GM12878 (cell line): ENCODE measurements around the gene UGT1A8. TPM values are rescaled to one million over a fixed set of nuclear protein-coding genes. Genes with fewer than 3 reads are reported as not detected.
A peak's percentile ranks its signal among the peaks of the same experiment; 100 is the strongest.

Experiments
- ATAC-seq: fragments of 200-7000 bp; cut with Tn5 transposase; 3 replicates; pipeline ENCODE4 v1.9.1; 2020; ENCODE audit warnings: mild to moderate bottlenecking, moderate library complexity
- BruUV-seq: library from RNA; stranded (reverse); fragments of 400-500 nt; replicated peaks from 2 replicates; lab custom pipeline; 2021; lab: Mats Ljungman, UMichigan
- CTCF ChIA-PET: fragments of 300-600 bp; sonication (Branson Sonifier 250); formaldehyde crosslinking; extraction: SDS; loops from one replicate; lab custom pipeline; 2021; ENCODE audit warnings: inconsistent platforms; lab: Yijun Ruan, JAX
- POLR2A ChIA-PET: fragments of 350-600 bp; formaldehyde crosslinking; extraction: SDS; loops from one replicate; lab custom pipeline; 2021; ENCODE audit warnings: inconsistent platforms; lab: Charles Lee
- RAD21 ChIA-PET: fragments of 300-600 bp; sonication (Branson Sonifier 250); formaldehyde crosslinking; loops from one replicate; lab custom pipeline; 2023; ENCODE audit warnings: antibody characterized with exemption; ENCODE audit not compliant: unreplicated experiment; lab: Charles Lee
- SMC1A ChIA-PET: fragments of 300-600 bp; sonication (Branson Sonifier 250); formaldehyde crosslinking; loops from one replicate; lab custom pipeline; 2023; ENCODE audit not compliant: unreplicated experiment, uncharacterized antibody; lab: Charles Lee
- DNase-seq: peaks from one replicate; pipeline ENCODE4 v3.0.0-alpha.2; 2011; ENCODE audit warnings: low read depth, low spot score
- FAIRE-seq: peaks from 3 replicates; lab custom pipeline; 2011; peaks lifted over from hg19 to GRCh38; lab: Jason Lieb, UNC
- H2AFZ ChIP-seq: 2 replicates; pipeline ENCODE4 v1.6.0; 2011; ENCODE audit warnings: low read depth, low read length, control low read depth; ENCODE audit not compliant: control insufficient read depth
- H3K27ac ChIP-seq: 2 replicates; pipeline ENCODE4 v1.5.1; 2011; ENCODE audit warnings: control low read depth; ENCODE audit not compliant: control insufficient read depth, insufficient read depth
- H3K27me3 ChIP-seq, 2 experiments: replicated peaks in 1 of 2; 2 replicates each; pipeline versions ENCODE4 v1.6.0 to v1.6.1; 2011; ENCODE audit warnings: low read length in 1 of 2; ENCODE audit not compliant: control insufficient read depth in 2 of 2, insufficient read depth in 2 of 2
- H3K36me3 ChIP-seq, 2 experiments: 2 replicates each; pipeline ENCODE4 v1.5.1; 2011; ENCODE audit warnings: low read length in 1 of 2; ENCODE audit not compliant: control insufficient read depth in 2 of 2, insufficient read depth in 2 of 2
- H3K4me1 ChIP-seq: 2 replicates; pipeline ENCODE4 v1.6.1; 2011; ENCODE audit warnings: mild to moderate bottlenecking, low read length, moderate library complexity, mixed read lengths; ENCODE audit not compliant: control insufficient read depth, insufficient read depth
- H3K4me2 ChIP-seq: 2 replicates; pipeline ENCODE4 v1.6.0; 2011; ENCODE audit warnings: control low read depth; ENCODE audit not compliant: control insufficient read depth, insufficient read depth
- H3K4me3 ChIP-seq: fragments of 200-600 bp; sonication (generic); 2 replicates; pipeline ENCODE4 v1.5.1; 2016
- H3K79me2 ChIP-seq: 2 replicates; pipeline ENCODE4 v1.6.0; 2011; ENCODE audit warnings: low read length; ENCODE audit not compliant: control insufficient read depth, insufficient read depth
- H3K9ac ChIP-seq: 2 replicates; pipeline ENCODE4 v1.8.0; 2011; ENCODE audit warnings: low read length, control low read depth, mixed read lengths; ENCODE audit not compliant: control insufficient read depth, insufficient read depth
- H3K9me3 ChIP-seq: replicated peaks from 3 replicates; pipeline ENCODE4 v1.5.1; 2011; ENCODE audit warnings: mild to moderate bottlenecking, low read length; ENCODE audit not compliant: control insufficient read depth, insufficient read depth
- H4K20me1 ChIP-seq: 2 replicates; pipeline ENCODE4 v1.6.0; 2011; ENCODE audit not compliant: control insufficient read depth, insufficient read depth
- BHLHE40 ChIP-seq, 2 experiments: fragments of 450-650 bp in 1 of 2; IDR thresholded peaks; 2 replicates each; pipeline ENCODE4 v1.6.1; 2011 to 2017; ENCODE audit warnings: low read depth in 2 of 2, borderline replicate concordance in 1 of 2, improper control_type of control experiment in 1 of 2, low read length in 1 of 2, mild to moderate bottlenecking in 1 of 2
- CBFB ChIP-seq: IDR thresholded peaks from 2 replicates; pipeline ENCODE4 v1.6.1; 2016; ENCODE audit warnings: antibody characterized with exemption, low read depth
- KDM1A ChIP-seq: fragments of 200-600 bp; sonication (generic); IDR thresholded peaks from 2 replicates; pipeline ENCODE4 v1.6.1; 2016; ENCODE audit warnings: borderline replicate concordance
- MEF2A ChIP-seq: IDR thresholded peaks from 2 replicates; pipeline ENCODE4 v1.6.1; 2011; ENCODE audit warnings: low read depth, mild to moderate bottlenecking, low read length, moderate library complexity; ENCODE audit not compliant: insufficient read depth
- MXI1 ChIP-seq: fragments of 150-350 bp; IDR thresholded peaks from 2 replicates; pipeline ENCODE4 v1.6.1; 2011; ENCODE audit warnings: low read depth, mild to moderate bottlenecking, inconsistent platforms, low read length, improper control_type of control experiment
- POLR2AphosphoS2 ChIP-seq: IDR thresholded peaks from 2 replicates; pipeline ENCODE4 v1.6.1; 2011; ENCODE audit warnings: low read depth, mild to moderate bottlenecking, low read length, improper control_type of control experiment, moderate library complexity
- RELA ChIP-seq: fragments of 450-650 bp; IDR thresholded peaks from 2 replicates; pipeline ENCODE4 v1.8.0; 2014; ENCODE audit warnings: borderline replicate concordance; ENCODE audit not compliant: partially characterized antibody
- SMARCA5 ChIP-seq: fragments of 450-650 bp; IDR thresholded peaks from 2 replicates; pipeline ENCODE4 v1.6.1; 2017; ENCODE audit warnings: mild to moderate bottlenecking
- SPI1 ChIP-seq: IDR thresholded peaks from 2 replicates; pipeline ENCODE4 v1.6.1; 2011; ENCODE audit warnings: low read depth, mild to moderate bottlenecking, low read length, moderate library complexity, borderline replicate concordance; ENCODE audit not compliant: insufficient read depth
- TCF12 ChIP-seq: IDR thresholded peaks from 2 replicates; pipeline ENCODE4 v1.6.1; 2011; ENCODE audit warnings: low read depth, mild to moderate bottlenecking, low read length
- WGBS: methylation state at CpG from one replicate; pipeline ENCODE4 v1.1.6; 2016; ENCODE audit warnings: low lambda C conversion rate; ENCODE audit not compliant: insufficient replicate concordance, insufficient coverage; ENCODE audit errors: missing lambda C conversion rate; 5-methylcytosine and 5-hydroxymethylcytosine counted together
- in situ Hi-C: fragments of 300-500 bp; cut with MboI; formaldehyde crosslinking; loops from 9 replicates; pipeline ENCODE4 v1.14.3; 2018; ENCODE audit warnings: mixed read lengths
- intact Hi-C: fragments of 100-400 bp; cut with micrococcal nuclease; formaldehyde crosslinking; loops from one replicate; pipeline ENCODE4 v1.14.2; 2022; ENCODE audit not compliant: unreplicated experiment
- polyA plus RNA-seq, 11 experiments: library from polyadenylated mRNA; depleted of rRNA in 4 of 11; unstranded in 6 of 11; stranded (reverse) in 5 of 11; fragments of >200 nt; fragmentation: Nextera tagmentation in 4 of 11; fragmentation: Illumina TruSeq in 1 of 11; extraction: Ambion mirVana in 4 of 11; extraction: Trizol in 1 of 11; gene quantifications; 1 replicate in 1 of 11; 2 replicates in 10 of 11; pipeline versions ENCODE4 v1.2.1 to v1.2.3, GENCODE V29; 2011 to 2016; ENCODE audit warnings: inconsistent platforms in 2 of 11, missing spikeins in 2 of 11, low read depth in 1 of 11
- total RNA-seq, 4 experiments: library from RNA; depleted of rRNA in 3 of 4; stranded (reverse); fragments of >200 nt in 3 of 4; fragmentation: Illumina TruSeq in 1 of 4; extraction: Trizol in 1 of 4; gene quantifications; 2 replicates each; pipeline versions ENCODE4 v1.2.1 to v1.2.3, GENCODE V29; 2013 to 2021
- TF ChIP-seq, protein P1 (sequence below): IDR thresholded peaks from 2 replicates; pipeline ENCODE4 v1.6.1; 2012; ENCODE audit warnings: low read depth, low read length, improper control_type of control experiment
- TF ChIP-seq, protein P2 (sequence below): fragments of 450-650 bp; IDR thresholded peaks from 2 replicates; pipeline ENCODE4 v1.6.1; 2014; ENCODE audit warnings: mild to moderate bottlenecking
- TF ChIP-seq, protein P3 (sequence below): IDR thresholded peaks from 2 replicates; pipeline ENCODE4 v1.6.1; 2011; ENCODE audit warnings: low read depth, mild to moderate bottlenecking, low read length, moderate library complexity, borderline replicate concordance; ENCODE audit errors: extremely low read depth

Gene UGT1A8
- total and polyA plus RNA-seq, 10 of the 15 experiments (the other 5 are each of a cell fraction or from before 2014, with no cell fraction given): not detected

GRCh38 chr2:233801357-233802131 lies 184.1 kb downstream of the UGT1A8 start:
- Histone ChIP-seq H3K27ac (no peak overlapping the region), H3K36me3 (no peaks in the 10 kb centered on the region), H3K4me2 (no peak overlapping the region), H4K20me1 (no peaks in the 10 kb centered on the region), H3K27me3 (no peaks in the 10 kb centered on the region; a peak in 1 of 4 replicates), H3K9me3 (no peaks in the 10 kb centered on the region), H2AFZ (no peak overlapping the region), H3K9ac (no peak overlapping the region), H3K4me1 (no peaks in the 10 kb centered on the region), H3K79me2 (no peaks in the 10 kb centered on the region), H3K4me3 (no peak overlapping the region)
- 18% methylated on average over 9 of the region's 9 CpGs for WGBS
- ATAC-seq (peak; percentile 50; the same call in 1 of the 3 replicates), DNase-seq (no peak), FAIRE-seq (no peak)
- no TSS peak for BruUV-seq
- ChIA-PET RAD21 (no interaction called here), SMC1A (no interaction called here), POLR2A (no interaction called here), CTCF (no interaction called here)
- peak; percentile 49; the same call in 1 of the 2 replicates for TF ChIP-seq SPI1
- peak; percentile 62; the same call in 1 of the 2 replicates for TF ChIP-seq MEF2A
- 0 out of 2 replicates have a peak, but pooled peaks have one; percentile 46 for TF ChIP-seq TCF12
- no peak for TF ChIP-seq KDM1A
- intact Hi-C loops (no loop called here), in situ Hi-C loops (no loop called here)

GRCh38 chr2:233802132-233802815 lies 184.8 kb downstream of the UGT1A8 start:
- DNase-seq (no peak), FAIRE-seq (no peak), ATAC-seq (no peak)
- in situ Hi-C loops (no loop called here), intact Hi-C loops (no loop called here)
- 0% methylated on average over 3 of the region's 3 CpGs for WGBS
- CTCF ChIA-PET: no interaction called here
- no TSS peak for BruUV-seq
- Histone ChIP-seq H3K36me3 (no peaks in the 10 kb centered on the region), H4K20me1 (no peaks in the 10 kb centered on the region), H3K9me3 (no peaks in the 10 kb centered on the region), H2AFZ (no peak overlapping the region), H3K4me2 (no peak overlapping the region), H3K9ac (no peak overlapping the region), H3K4me3 (no peak overlapping the region), H3K27ac (no peak overlapping the region), H3K27me3 (no peaks in the 10 kb centered on the region; a peak in 1 of 4 replicates), H3K79me2 (no peaks in the 10 kb centered on the region), H3K4me1 (no peaks in the 10 kb centered on the region)
- POLR2A ChIA-PET: no interaction called here
- RAD21 ChIA-PET: no interaction called here
- SMC1A ChIA-PET: no interaction called here
- TF ChIP-seq POLR2AphosphoS2 (no peak), BHLHE40 (IDR thresholded peaks at IDR 0.05; ENCODE audit: borderline replicate concordance in 1 of 2, low read depth in 2 of 2, low read length in 1 of 2) (no peak), MXI1 (no peak), CBFB (no peak), RELA (no peak), SMARCA5 (no peak)
- TF ChIP-seq, protein P1, sequence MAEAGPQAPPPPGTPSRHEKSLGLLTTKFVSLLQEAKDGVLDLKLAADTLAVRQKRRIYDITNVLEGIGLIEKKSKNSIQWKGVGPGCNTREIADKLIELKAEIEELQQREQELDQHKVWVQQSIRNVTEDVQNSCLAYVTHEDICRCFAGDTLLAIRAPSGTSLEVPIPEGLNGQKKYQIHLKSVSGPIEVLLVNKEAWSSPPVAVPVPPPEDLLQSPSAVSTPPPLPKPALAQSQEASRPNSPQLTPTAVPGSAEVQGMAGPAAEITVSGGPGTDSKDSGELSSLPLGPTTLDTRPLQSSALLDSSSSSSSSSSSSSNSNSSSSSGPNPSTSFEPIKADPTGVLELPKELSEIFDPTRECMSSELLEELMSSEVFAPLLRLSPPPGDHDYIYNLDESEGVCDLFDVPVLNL: no peak
- TF ChIP-seq, protein P2, sequence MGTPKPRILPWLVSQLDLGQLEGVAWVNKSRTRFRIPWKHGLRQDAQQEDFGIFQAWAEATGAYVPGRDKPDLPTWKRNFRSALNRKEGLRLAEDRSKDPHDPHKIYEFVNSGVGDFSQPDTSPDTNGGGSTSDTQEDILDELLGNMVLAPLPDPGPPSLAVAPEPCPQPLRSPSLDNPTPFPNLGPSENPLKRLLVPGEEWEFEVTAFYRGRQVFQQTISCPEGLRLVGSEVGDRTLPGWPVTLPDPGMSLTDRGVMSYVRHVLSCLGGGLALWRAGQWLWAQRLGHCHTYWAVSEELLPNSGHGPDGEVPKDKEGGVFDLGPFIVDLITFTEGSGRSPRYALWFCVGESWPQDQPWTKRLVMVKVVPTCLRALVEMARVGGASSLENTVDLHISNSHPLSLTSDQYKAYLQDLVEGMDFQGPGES: no peak
- TF ChIP-seq, protein P3, sequence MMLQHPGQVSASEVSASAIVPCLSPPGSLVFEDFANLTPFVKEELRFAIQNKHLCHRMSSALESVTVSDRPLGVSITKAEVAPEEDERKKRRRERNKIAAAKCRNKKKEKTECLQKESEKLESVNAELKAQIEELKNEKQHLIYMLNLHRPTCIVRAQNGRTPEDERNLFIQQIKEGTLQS: no peak
